Gastroesophageal sphincter (tissue), 4 donors: Measurements from ENCODE around the gene IMMP2L. TPM values are rescaled to one million over a fixed set of nuclear protein-coding genes. Genes with fewer than 3 reads are reported as not detected.

Experiments
- ATAC-seq: fragments of 150-250 bp; one replicate; pipeline ENCODE4 v1.9.1; 2016; ENCODE audit warnings: mild to moderate bottlenecking, moderate library complexity
- H3K27ac ChIP-seq, 4 donors: fragments of 200-600 bp; sonication (generic) in 3 of 4; 1 replicate in 3 of 4; 2 replicates in 1 of 4; pipeline ENCODE4 v1.5.1; 2016 to 2019
- H3K27me3 ChIP-seq: fragments of 200-600 bp; sonication (generic); one replicate; pipeline ENCODE4 v1.5.1; 2019
- H3K36me3 ChIP-seq, 2 donors: fragments of 200-600 bp; sonication (generic); one replicate each; pipeline ENCODE4 v1.5.1; 2019; ENCODE audit warnings: control low read depth in 1 of 2
- H3K4me1 ChIP-seq, 3 donors: fragments of 200-600 bp; sonication (generic); 1 replicate in 2 of 3; 2 replicates in 1 of 3; pipeline ENCODE4 v1.5.1; 2016 to 2019; ENCODE audit warnings: control low read depth in 2 of 3
- H3K4me3 ChIP-seq, 2 donors: fragments of 200-600 bp; sonication (generic); one replicate each; pipeline ENCODE4 v1.5.1; 2019; ENCODE audit warnings: mild to moderate bottlenecking in 1 of 2, moderate library complexity in 1 of 2
- H3K9me3 ChIP-seq, 3 donors: fragments of 200-600 bp; sonication (generic); one replicate each; pipeline ENCODE4 v1.5.1; 2017 to 2019; ENCODE audit warnings: control low read depth in 2 of 3
- EP300 ChIP-seq: sonication (generic); formaldehyde crosslinking; IDR thresholded peaks from one replicate; pipeline ENCODE4 v1.6.1; 2017; ENCODE audit warnings: antibody characterized with exemption, mild to moderate bottlenecking
- POLR2A ChIP-seq, 2 donors: fragments of 450-650 bp; IDR thresholded peaks; one replicate each; pipeline ENCODE4 v1.6.1; 2017; ENCODE audit warnings: antibody characterized with exemption in 2 of 2, mild to moderate bottlenecking in 2 of 2, moderate library complexity in 1 of 2
- POLR2AphosphoS5 ChIP-seq: sonication (generic); formaldehyde crosslinking; IDR thresholded peaks from one replicate; pipeline ENCODE4 v1.6.1; 2017; ENCODE audit warnings: antibody characterized with exemption
- WGBS, 2 donors: methylation state at CpG; one replicate each; pipeline ENCODE4 v1.1.5; 2018; ENCODE audit warnings: low coverage in 1 of 2; 5-methylcytosine and 5-hydroxymethylcytosine counted together
- total RNA-seq, 4 donors: library from RNA; depleted of rRNA; stranded (reverse); fragments of >200 nt; gene quantifications; one replicate each; pipeline ENCODE4 v1.1.0, GENCODE V29; 2016
- TF ChIP-seq, protein P1 (sequence below), 4 experiments: fragments of 200-600 bp in 2 of 4; fragments of 450-650 bp in 2 of 4; sonication (generic) in 1 of 4; IDR thresholded peaks; one replicate each; pipeline ENCODE4 v1.5.1; 2017 to 2019; ENCODE audit warnings: antibody characterized with exemption in 4 of 4, mild to moderate bottlenecking in 2 of 4, moderate library complexity in 2 of 4

Gene IMMP2L
- total RNA-seq, 4 donors from 2014 or later, result 13.6 to 38.5 (median 30.1) TPM

- Histone ChIP-seq H3K4me1 (no peaks in the 10 kb centered on the region), H3K27me3 (no peaks in the 10 kb centered on the region), H3K36me3 (no peaks in the 10 kb centered on the region), H3K9me3 (no peaks in the 10 kb centered on the region), H3K27ac (no peak overlapping the region), H3K4me3 (no peak overlapping the region)
- 72 to 76% methylated on average over 3 to 4 of the region's 4 CpGs for WGBS, 2 donors
- TF ChIP-seq POLR2AphosphoS5, result no peak
- no peak for ATAC-seq
Observed at GRCh38 chr7:111485701-111486380, 76.5 kb downstream of the IMMP2L start.

- Histone ChIP-seq H3K36me3 (no peaks in the 10 kb centered on the region), H3K9me3 (no peaks in the 10 kb centered on the region), H3K27ac (no peak overlapping the region), H3K4me1 (no peaks in the 10 kb centered on the region), H3K4me3 (no peak overlapping the region), H3K27me3 (no peaks in the 10 kb centered on the region)
- no peak for ATAC-seq
- TF ChIP-seq POLR2A (IDR thresholded peaks at IDR 0.05) (no peak), POLR2AphosphoS5 (no peak)
- WGBS, 2 donors, result 60 to 100% methylated on average over 2 of the region's 2 CpGs
Observed at GRCh38 chr7:111483078-111483477, 79.2 kb downstream of the IMMP2L start.

DNA sequence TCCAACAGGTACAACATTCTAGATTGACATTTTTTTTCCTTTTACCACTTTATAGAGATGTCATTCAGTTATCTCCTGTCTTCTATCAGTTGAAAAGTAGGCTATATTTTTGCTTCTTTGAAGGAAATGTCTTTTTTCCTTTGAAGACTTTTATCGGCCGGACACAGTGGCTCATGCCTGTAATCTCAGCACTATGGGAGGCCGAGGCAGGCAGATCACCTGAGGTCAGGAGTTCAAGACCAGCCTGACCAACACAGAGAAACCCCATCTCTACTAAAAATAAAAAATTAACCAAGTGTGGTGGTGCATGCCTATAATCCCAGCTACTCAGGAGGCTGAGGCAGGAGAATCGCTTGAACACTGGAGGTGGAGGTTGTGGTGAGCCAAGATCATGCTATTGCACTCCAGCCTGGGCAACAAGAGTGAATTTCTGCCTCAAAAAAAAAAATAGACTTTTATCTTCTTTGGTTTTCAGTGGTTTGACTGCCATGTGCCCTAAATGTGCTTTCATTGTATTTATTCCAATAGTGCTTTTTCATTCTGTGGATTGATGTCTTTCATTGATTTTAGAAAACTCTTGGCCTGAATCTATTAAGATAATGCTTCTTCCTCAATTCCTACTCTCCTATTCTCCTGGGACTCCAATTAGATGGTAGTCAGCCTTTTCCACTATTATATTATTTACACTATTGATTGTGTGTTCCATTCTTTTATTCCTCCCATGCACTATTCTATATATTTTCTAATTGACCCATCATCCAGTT lies 84.6 kb downstream of the IMMP2L start:
- Histone ChIP-seq H3K36me3 (no peaks in the 10 kb centered on the region), H3K4me3 (no peak overlapping the region), H3K9me3 (no peaks in the 10 kb centered on the region), H3K4me1 (peaks cover 0 to 22% (median 2%) of the 10 kb centered on the region in 3 donors), H3K27ac (no peak overlapping the region), H3K27me3 (no peaks in the 10 kb centered on the region)
- no peak for ATAC-seq
- no peak for TF ChIP-seq POLR2AphosphoS5
- TF ChIP-seq POLR2A (IDR thresholded peaks at IDR 0.05), result no peak
- TF ChIP-seq, protein P1, sequence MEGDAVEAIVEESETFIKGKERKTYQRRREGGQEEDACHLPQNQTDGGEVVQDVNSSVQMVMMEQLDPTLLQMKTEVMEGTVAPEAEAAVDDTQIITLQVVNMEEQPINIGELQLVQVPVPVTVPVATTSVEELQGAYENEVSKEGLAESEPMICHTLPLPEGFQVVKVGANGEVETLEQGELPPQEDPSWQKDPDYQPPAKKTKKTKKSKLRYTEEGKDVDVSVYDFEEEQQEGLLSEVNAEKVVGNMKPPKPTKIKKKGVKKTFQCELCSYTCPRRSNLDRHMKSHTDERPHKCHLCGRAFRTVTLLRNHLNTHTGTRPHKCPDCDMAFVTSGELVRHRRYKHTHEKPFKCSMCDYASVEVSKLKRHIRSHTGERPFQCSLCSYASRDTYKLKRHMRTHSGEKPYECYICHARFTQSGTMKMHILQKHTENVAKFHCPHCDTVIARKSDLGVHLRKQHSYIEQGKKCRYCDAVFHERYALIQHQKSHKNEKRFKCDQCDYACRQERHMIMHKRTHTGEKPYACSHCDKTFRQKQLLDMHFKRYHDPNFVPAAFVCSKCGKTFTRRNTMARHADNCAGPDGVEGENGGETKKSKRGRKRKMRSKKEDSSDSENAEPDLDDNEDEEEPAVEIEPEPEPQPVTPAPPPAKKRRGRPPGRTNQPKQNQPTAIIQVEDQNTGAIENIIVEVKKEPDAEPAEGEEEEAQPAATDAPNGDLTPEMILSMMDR (IDR thresholded peaks at IDR 0.05), result no peak
- no peak for TF ChIP-seq EP300
- 91% methylated on average over 4 of the region's 4 CpGs; no CpG with 5 or more reads in 1 of the 2 donors for WGBS, 2 donors

- WGBS, 2 donors, result 67 to 77% methylated on average over 1 to 2 of the region's 2 CpGs
- no peaks in the 10 kb centered on the region for H3K27me3 ChIP-seq
- no peak for ATAC-seq
- H3K9me3 ChIP-seq, result no peaks in the 10 kb centered on the region
- H3K4me3 ChIP-seq, result no peak overlapping the region
- H3K36me3 ChIP-seq, result no peaks in the 10 kb centered on the region
- no peak for TF ChIP-seq EP300
- no peak for TF ChIP-seq POLR2AphosphoS5
- TF ChIP-seq, protein P1 (IDR thresholded peaks at IDR 0.05), result no peak
- TF ChIP-seq POLR2A (IDR thresholded peaks at IDR 0.05), result no peak
- H3K4me1 ChIP-seq, result peaks cover 0 to 22% (median 2%) of the 10 kb centered on the region in 3 donors
- H3K27ac ChIP-seq, result no peak overlapping the region
Observed at GRCh38 chr7:111476586-111477293, 85.6 kb downstream of the IMMP2L start.

DNA sequence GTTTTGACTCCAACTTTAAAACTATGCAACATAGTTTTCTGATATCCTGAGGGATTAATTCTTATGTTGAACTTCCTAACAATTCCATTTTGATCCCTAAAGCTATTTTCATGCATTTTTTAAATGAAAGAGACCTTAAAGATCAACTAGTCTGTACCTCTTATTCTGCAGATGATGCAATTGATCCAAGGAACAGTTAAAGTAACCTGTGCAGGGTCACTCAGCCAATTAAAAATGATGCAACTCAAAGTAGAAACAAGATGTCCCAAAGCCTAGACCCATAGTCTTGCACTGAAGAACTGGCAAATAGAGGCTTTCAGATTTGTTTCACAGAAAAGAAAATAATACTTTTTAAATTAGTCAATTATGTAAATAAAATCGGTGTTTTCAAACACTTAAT lies 86.3 kb downstream of the IMMP2L start:
- Histone ChIP-seq H3K9me3 (no peaks in the 10 kb centered on the region), H3K4me1 (peaks cover 0 to 22% (median 2%) of the 10 kb centered on the region in 3 donors), H3K27me3 (no peaks in the 10 kb centered on the region), H3K36me3 (no peaks in the 10 kb centered on the region), H3K27ac (no peak overlapping the region), H3K4me3 (no peak overlapping the region)
- no peak for ATAC-seq
- TF ChIP-seq EP300, result no peak
- TF ChIP-seq POLR2AphosphoS5, result no peak
- TF ChIP-seq, protein P1 (IDR thresholded peaks at IDR 0.05), result no peak
- no peak for TF ChIP-seq POLR2A (IDR thresholded peaks at IDR 0.05)
- 42 to 45% methylated on average over 1 of the region's 1 CpG for WGBS, 2 donors
